Vagina (tissue), 2 donors: ENCODE data around the gene C7orf25.

Experiments used
- CTCF ChIP-seq, 3 experiments: fragments of 450-650 bp in 2 of 3; fragments of 200-600 bp in 1 of 3; sonication (generic) in 1 of 3; IDR thresholded peaks; one replicate each; pipeline ENCODE4 v1.5.1; 2017 to 2019; ENCODE audit warnings: antibody characterized with exemption in 3 of 3, mild to moderate bottlenecking in 2 of 3, moderate library complexity in 2 of 3
- POLR2A ChIP-seq, 2 donors: fragments of 450-650 bp; IDR thresholded peaks; one replicate each; pipeline ENCODE4 v1.6.1; 2017; ENCODE audit warnings: antibody characterized with exemption in 2 of 2, mild to moderate bottlenecking in 2 of 2, moderate library complexity in 2 of 2
- POLR2AphosphoS5 ChIP-seq, 2 donors: sonication (generic); formaldehyde crosslinking; IDR thresholded peaks; one replicate each; pipeline ENCODE4 v1.9.0; 2017; ENCODE audit warnings: antibody characterized with exemption in 2 of 2, mild to moderate bottlenecking in 2 of 2, low read depth in 1 of 2; ENCODE audit not compliant: insufficient read depth in 1 of 2

- TF ChIP-seq CTCF (IDR thresholded peaks at IDR 0.05), result peak; percentile 28 to 83 (median 80)
- TF ChIP-seq POLR2AphosphoS5 (IDR thresholded peaks at IDR 0.05; ENCODE audit: insufficient read depth in 1 of 2, low read depth in 1 of 2), result no peak
- TF ChIP-seq POLR2A (IDR thresholded peaks at IDR 0.05), result no peak
These were observed 29.3 kb upstream of the C7orf25 start for GRCh38 chr7:42940985-42941847.
